GM12891 (cell line): ENCODE data around the gene IMP3.

Source experiments
- POLR2A ChIP-seq: IDR thresholded peaks from 2 replicates; pipeline ENCODE4 v1.6.1; 2011; ENCODE audit warnings: low read depth, low read length, control low read depth
- POLR2AphosphoS5 ChIP-seq: IDR thresholded peaks from 2 replicates; pipeline ENCODE4 v1.6.1; 2011; ENCODE audit warnings: low read depth, low read length, control low read depth
- SPI1 ChIP-seq: IDR thresholded peaks from 2 replicates; pipeline ENCODE4 v1.6.1; 2011; ENCODE audit warnings: low read depth, low read length, control low read depth
- TAF1 ChIP-seq: IDR thresholded peaks from 2 replicates; pipeline ENCODE4 v1.6.1; 2011; ENCODE audit warnings: low read depth, low read length, control low read depth

GRCh38 chr15:75675579-75676404 is 35.8 kb upstream of the IMP3 start:
- TF ChIP-seq POLR2A (no peak), TAF1 (no peak), POLR2AphosphoS5 (no peak), SPI1 (no peak)
